T-helper 1 cell (primary cell): ENCODE data around the gene PHC2.

Experiments
- DNase-seq, 5 donors: peaks; one replicate each; pipeline ENCODE4 v3.0.0-alpha.2; 2012 to 2020

The PHC2 gene

DNA sequence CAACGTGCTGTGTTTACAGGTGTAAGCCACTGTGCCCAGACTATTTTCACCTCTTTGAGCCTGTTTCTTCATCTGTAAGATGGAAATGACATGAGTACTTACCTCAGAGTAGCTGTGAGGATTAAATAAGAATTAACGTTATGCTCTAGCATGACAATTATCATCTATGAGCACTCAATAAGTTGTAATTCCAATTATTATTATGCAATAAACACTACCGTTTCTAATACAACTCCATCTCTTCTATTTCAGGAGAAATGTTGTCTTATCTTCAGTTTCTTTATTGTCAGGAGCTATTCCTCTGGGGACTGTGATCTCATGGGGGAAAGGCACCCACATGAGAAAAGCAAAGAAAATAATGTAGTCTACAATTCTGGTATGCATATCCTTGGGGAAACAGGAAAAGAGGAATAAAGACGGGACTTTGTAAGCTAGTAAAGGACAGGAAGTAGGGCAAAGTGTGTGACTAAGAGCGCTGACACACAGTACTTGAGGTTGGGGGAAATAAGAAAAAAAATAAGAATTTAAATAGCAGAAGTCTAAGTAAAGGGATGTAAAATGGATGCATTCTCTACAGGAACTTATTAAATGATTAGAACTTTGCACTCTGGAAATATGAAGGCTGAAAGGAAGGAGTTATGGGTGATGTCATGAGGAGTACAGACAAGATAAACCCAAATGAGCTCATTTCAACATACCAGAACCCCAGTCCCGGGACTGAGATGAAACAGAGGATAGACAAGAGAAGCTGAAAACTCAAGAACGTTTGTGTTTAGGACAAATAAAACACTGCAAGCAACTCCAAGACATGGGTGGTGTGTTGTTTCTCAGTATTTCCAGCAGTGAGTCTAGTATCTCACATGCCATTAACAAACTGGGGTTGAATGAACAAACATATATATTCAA is 9.8 kb downstream of the PHC2 start:
- DNase-seq = no peak

DNA sequence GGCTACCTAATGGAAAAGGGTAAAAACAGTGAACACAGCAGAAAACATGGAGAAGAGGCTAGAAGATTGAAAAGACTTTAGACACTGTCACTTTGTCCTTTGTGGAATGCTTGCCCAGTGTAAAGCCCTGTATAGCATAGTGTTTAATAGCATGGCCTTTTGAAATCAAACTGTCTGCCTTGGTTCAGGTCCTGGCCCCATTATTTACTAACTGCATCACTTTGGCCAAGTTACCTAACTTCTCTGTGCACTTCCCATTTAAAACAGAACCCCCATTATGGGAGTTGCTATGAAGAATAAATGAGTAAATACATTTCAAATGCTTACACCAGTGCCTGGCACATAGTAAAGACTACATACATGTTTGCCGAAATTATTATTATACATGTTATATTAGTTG is 12.1 kb downstream of the PHC2 start:
- DNase-seq = no peak

DNA sequence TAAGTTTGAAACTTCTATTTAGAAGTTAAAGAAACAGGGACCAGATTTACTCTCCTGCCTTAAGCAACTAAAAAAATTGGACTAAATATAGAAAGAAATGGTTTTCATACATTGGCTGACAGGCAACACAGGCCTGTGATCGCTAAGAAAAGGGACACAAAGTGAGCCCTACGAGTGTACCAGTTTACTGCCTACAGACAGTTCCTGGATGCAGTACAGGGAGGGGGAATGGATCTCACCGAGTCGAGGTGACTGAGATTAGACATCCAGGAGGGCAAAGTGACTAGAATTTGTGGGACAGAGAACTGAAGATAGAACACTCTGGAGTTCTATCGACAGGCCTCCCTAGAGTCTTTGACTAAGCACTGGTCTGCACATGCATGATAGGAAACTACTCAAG is 16.0 kb downstream of the PHC2 start:
- no peak for DNase-seq

DNA sequence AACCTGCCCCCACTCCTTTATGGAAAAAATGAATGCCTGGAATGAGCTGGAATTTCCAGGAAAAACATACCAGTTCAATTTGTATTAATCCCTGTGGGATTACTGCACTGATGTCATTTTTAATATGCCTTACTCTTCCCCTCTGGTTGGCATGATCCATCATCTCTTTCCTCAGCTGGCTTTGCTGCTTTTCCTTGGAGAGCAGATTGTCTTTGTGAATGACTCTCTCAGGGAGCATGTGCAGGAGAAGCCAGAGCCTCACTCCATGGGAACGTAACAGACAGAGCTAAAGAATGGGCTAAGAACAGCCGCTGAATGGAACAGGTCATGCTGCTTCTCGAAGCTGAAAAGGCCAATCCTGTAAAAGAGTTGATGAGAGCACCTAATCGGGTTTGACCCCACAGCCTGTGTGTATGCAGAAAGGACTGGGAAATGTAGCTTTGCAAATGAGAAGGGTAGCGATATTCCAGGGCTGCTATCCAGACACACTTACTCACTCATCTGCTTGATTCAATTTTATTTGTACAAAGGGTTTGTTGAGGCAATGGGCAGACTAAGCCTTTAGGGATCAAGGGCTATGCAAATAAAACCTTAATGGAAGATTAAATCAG is 20.7 kb downstream of the PHC2 start:
- DNase-seq = no peak

DNA sequence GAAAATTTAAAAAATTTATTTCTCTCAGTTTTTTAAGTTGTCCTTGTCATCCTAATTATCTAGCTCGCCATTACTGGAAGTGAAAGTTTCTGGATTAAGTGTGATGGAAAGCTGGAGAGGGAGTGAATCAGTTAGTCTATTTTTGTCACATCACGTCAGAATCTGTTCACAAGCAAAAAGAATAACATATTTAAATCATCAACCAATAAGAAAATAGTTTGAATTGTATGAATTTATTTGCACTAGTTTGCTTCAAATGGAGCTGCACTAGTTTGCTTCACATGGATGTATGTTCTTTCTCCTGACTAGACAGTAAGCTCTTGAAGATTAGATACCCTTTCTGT is 22.8 kb downstream of the PHC2 start:
- no peak for DNase-seq

DNA sequence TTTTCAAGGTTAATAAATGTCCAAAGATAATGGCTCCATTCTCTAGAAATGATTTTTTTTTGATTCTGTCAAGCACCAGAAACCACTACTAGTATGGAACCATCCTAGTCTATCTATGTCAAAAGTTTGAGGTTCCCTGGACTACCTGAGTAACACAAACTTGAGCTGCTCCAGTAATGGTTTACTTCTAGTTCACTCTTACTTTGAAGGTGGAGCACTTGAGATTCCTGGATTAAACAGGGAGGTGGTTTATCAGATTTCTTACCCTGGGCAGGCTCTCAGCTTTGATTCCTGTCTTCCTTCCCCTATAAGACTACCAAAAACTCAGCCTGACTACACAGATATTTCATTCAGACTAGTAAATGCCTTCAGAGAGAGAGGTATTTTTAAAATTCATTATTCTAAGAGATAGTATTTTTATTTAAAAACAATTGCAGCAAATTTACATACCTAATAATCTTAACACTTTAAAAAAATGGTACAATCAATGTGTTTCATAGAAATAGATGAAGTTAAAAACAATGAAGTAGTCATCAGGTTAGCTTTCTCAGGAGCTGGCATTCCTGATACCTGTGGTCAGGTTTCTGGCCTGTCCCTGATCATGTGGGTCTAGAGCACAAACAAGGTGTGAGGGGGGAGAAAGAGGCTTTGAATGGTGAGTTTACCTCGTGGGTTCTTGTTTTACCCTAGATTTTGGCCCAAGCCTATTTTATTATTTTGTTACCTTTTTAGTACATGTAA is 23.4 kb downstream of the PHC2 start:
- no peak for DNase-seq

DNA sequence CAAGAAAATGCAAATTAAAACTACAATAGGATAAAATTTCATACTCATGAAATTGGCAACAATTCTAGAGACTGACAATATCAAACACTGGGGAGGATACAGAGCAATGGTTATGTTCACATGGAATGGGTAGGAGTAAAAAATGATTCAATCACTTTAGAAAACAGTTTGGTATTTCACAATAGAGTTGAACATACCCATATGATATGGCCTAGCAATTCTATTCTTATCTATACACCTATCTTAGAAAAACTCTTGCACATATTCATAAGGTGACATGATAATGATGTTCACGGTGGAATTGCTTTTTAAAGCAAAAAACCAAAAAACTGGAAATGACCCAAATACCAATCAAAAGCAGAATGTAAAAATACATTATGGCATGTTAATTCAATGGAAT is 28.7 kb downstream of the PHC2 start:
- DNase-seq = no peak

DNA sequence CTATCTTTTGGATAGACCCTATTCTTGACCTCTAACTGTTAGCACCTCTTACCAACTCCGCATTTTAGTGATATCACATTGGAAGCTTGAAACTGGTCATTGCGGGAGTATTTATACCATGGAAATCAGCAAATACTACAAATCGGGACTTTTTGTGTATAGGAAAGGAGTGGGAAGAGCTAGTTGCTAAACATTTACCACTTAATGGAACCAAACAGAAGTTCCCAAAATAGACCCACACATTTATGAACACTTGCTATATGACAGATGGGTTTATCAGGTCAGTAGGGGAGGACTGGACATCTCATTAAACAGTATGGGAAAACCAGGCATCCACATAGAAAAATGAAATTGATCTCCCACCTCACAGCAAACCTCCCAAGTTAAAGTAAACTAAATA is 29.4 kb downstream of the PHC2 start:
- no peak for DNase-seq

DNA sequence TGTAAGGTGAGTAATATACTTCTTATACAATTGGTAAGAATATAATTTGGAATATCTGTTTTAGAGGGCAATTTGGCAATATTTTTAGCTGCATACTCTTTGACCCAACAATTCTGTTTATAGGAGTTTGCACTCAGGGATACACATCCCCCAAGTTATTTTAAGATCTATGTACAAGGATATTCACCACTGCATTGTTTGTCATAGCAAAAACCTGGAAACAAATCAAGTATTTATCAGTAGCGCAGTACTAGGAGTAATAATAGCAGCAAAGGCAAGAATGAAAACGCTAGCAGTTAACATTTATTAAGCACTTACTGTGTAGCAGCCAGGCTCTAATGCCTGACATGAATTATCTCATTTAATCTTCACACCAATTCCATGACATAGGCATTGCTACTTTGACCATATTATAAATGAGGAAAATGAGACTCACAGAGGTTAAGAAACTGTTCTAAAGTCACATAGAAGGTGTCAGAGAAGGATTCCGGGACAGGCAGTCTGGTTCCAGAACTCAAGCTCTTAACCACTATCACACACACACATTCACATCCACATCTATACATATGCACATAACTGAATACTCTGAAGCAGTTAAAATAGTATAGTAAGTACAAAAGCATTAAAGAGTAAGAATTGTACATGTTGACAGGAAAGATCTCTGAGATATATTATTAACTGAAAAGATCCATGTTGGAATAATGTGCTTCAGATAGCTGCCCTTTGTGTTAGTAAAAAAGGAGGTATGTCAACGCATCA is 30.6 kb downstream of the PHC2 start:
- no peak for DNase-seq

DNA sequence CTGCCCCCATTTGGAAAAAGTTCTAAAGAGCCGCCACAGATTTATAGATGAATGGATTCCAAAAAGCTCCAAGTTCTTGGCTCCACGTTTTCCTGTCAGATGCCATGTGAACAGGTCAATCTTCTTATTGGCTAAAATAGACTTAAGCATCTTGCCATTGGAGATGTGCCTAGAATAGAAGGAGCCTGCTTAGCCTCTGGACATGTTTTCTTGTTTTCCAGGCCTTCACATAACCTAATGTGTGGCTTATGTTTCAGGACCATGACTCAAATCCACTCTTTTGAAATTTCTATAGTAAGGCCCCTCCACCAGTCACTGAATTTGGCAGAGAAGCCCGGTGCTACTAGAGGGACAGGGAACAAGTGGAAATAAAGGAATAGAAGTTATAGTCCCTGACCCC is 31.5 kb downstream of the PHC2 start:
- no peak for DNase-seq

DNA sequence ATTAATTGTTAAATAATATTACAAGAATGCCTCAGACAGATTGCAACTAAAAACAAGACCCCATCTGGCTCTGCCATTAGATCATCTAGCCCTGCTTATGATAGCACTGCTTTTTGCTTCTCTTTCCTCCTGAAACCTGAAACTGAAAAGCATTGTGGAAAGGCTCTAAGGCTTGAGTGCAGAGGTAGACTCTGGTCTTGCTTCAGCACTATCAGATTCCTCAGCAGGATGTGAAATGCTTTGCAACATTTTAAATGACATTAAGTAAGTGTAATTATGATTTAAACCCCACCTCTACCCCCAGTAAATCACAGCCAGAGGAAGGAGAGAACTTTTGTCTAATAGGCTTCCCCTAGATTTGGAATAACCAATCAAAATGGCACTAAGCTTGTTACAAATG is 32.9 kb downstream of the PHC2 start:
- no peak for DNase-seq

DNA sequence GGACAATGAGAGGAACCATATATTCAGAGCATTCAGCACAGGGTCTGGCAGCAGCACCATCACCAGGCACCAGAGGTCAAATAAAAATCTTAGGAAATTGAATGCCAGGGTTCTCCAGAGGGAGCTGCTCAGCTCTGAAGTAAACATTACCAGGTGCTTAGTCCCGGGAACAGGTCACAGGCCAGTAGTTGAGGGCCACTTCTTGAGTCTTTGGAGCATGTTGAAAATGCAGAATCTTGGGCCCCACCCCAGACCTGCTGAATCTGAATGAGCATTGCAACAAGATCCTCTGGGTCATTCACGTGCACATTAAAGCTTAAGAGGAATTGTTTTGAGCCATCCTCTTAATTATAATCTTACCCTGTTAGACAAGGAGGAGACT is 33.8 kb downstream of the PHC2 start:
- no peak for DNase-seq

DNA sequence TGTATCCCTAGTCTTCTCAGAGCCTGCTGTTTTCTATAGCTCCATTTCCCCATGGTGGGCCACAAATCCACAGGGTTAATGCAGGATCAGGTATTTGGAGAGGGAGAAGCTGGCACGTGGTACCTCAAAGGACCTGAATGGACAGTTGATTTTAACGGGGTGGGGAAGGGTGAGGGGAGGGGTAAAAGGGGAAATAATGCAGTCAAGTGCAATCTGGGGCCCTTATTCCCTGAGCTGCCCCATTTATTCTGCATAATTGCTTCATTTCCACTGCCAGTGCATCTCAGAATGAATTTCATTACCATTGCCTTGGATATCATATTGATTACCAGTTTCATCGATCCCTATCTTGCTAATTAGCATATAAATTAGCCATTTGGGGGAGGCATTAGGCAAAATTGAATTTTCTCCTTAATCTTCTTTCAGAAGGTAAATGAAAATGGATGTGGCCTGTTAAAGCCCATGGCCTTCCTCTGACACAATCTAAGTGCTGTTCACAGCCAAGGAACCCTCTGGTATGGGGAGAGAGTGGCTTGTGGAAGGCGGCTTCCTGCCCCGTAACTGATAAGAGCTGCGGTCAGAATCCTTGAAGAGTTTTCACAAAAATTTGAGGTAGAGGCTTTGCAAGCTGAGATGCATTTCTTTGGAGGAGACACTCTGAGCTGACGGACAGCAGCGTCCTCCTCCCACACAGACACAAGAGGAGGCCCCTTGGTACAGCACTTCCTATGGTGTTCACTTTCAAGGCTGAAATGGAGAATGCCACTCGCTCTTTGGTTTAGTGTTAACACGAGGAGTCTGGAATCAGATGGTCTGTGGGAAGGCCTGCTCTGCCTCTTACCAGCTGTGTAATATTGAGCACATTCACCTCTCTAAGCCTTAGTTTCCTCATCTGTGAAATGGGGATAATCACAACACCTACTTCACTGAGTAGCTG is 34.4 kb downstream of the PHC2 start:
- no peak for DNase-seq

DNA sequence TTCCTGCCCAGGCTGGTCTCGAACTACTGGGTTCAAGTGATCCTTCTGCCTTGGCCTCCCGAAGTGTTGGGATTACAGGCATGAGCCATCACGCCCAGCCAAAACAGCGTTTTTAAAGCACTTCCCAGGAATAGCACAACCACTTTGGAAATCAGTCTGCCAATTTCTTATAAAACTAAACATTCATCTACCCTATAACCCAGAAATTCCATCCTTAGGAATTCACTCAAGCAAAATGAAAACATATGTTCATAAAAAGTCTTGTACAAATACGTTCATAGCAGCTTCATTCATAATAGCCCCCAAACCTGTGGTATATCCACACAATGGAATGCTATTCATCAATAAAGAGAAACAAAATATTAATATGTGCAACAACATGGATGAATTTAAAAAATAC is 36.1 kb downstream of the PHC2 start:
- DNase-seq = no peak

DNA sequence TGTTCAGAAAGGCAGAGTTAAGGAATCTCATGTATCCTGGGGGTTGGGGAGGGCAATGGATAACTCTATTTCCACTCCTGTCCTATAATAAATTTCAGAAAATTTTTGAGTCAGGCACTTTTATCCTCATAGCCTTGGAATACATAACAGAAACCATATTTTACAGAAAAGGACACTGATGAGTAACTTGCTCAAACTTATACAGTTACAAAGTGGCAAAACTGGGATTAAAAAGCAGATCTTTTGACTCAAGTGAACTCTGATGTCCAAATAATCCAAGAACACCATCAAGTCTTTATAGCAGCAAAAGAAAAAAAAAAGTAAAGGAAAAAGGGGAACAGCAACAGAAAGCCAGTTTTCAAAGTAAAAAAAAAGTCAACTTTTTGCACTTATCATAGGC is 36.9 kb downstream of the PHC2 start:
- no peak for DNase-seq

DNA sequence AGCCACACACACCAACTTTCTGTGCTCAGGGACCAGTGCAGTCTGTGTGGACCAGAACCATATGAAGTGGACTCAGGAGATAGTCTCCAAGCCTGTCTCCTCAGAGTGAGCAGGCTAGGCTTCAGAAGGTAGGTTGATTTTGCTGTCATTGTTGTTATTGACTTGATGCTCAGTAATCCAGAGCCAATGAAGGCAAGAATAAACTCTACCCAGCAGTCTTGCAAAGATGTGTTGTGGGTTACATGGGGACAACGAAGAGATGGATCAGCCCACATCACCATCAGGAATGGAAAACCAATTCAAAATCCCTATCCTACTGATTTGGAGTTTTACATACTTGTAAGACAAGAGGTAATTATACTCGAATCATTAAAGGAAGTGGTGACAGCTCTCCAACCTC is 37.4 kb downstream of the PHC2 start:
- no peak for DNase-seq

DNA sequence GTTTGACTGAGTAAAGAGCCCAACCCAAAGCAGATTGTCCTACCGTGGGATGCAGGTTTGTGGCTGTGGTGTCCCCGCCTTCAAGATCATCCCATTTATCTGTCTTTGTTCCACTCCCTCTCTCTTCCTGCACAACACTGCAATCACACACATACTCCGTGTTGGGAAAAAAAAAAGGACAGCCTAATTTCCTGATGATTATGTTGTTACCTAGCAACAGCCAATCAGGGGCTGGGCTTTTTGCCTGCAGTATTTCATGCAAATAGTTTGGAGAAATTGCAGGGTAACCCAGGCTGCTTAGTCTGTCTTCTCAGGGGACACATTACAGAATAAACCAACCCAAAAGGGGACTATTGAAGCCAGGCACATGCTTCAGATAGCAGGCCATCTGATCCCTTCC is 38.3 kb downstream of the PHC2 start:
- no peak for DNase-seq

DNA sequence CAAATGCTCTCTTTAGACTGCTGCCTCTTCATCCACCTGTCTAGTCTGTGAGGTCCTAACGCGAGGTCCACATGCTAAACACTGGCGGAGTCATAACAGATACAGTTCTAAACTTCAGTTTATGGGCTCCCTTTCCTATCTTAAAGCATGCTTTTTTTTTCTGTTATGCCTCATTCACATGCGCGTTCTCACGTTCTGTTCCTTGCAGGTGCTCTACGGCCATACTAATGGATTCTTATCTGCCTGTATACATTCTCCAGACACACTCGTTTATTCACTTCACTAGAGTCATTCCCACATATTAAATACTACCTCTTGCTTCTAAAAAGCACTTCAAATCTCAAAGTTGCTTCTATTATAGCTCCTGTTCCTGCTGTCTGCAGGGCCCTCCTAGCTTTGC is 38.7 kb downstream of the PHC2 start:
- DNase-seq = no peak

DNA sequence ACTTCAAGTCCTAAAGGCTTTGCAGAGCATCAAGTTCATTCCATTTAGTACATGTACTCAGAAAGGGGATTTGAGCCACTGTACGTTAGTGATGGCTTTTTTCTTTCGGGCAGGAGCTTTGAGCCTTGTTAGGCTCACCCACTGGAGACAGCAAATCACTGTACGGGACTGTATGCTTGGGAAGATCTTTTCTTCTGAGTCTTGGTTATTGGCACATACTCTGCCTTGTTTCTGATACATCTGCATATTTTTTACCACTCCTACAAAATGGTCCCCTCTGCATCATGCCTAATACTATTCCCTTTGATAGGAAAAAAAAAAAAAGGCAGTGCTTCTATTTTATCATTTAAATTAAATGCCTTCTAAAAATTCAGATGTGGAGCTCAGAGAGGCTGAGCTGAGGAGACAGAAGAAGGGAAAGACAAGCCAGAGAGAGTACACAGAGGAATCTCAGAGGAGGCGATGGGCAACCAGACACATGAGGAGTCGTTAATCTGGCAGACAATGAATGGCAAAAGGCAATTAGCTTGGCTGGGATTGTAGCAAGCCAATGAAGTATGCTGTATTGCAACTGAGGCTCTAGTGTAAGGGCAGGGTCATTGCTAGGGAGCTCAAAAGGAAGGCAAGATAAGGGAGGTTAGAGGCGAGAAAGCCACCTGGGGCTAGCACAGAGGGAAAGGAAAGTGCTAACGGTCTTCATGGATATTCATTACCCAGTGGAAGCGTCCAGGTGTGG is 39.4 kb downstream of the PHC2 start:
- no peak for DNase-seq

DNA sequence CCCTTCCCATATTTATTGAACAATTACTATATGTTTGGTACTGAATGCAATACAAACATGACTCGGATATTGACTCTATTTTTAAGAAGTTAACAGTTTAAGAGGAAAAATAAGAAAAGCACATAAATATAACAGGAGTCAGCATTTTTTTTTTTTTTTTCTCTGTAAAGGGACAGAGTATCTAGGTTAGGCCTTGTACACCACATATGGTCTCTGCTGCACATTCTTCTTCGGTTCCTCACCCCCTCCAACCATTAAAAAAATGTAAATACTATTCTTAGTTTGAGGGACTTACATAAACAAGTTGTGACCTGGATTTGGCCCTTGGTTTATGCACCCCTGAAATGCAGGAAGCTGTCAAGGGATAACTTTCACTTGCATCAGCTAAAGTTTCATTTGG is 40.4 kb downstream of the PHC2 start:
- no peak for DNase-seq
